Activated naive CD4-positive, alpha-beta T cell treated with anti-CD3 and anti-CD28 coated beads, Interleukin-2, amount 10 ng/mL, durations not matched to agents 7 days and 5 days (primary cell): ENCODE data around the gene BEST1.
"Not testable (repeated sequence)": the region's sequence is repeated elsewhere in the genome, so short reads cannot be mapped to it uniquely, and the experiment has no call there.

Source experiments
- CTCF ChIA-PET: fragments of 350-600 bp; sonication (Branson Sonifier 250); formaldehyde crosslinking; loops from one replicate; lab custom pipeline; 2021; ENCODE audit warnings: antibody characterized with exemption; lab: Charles Lee
- DNase-seq: peaks from one replicate; pipeline ENCODE4 v3.0.0-alpha.2; 2020
- H3K27ac Mint-ChIP-seq: one replicate; pipeline ENCODE4 v1.8.0; 2021; ENCODE audit warnings: mild to moderate bottlenecking, moderate library complexity, mixed read lengths
- H3K27me3 Mint-ChIP-seq: one replicate; pipeline ENCODE4 v1.8.0; 2021; ENCODE audit warnings: mild to moderate bottlenecking, mixed read lengths
- H3K36me3 Mint-ChIP-seq: one replicate; pipeline ENCODE4 v1.8.0; 2021; ENCODE audit warnings: mixed read lengths
- H3K4me1 Mint-ChIP-seq: one replicate; pipeline ENCODE4 v1.8.0; 2021; ENCODE audit warnings: mixed read lengths
- H3K4me3 Mint-ChIP-seq: one replicate; pipeline ENCODE4 v1.8.0; 2021; ENCODE audit warnings: mild to moderate bottlenecking, moderate library complexity, mixed read lengths
- H3K9me3 Mint-ChIP-seq: one replicate; pipeline ENCODE4 v1.8.0; 2021; ENCODE audit warnings: mixed read lengths

Gene BEST1

DNA sequence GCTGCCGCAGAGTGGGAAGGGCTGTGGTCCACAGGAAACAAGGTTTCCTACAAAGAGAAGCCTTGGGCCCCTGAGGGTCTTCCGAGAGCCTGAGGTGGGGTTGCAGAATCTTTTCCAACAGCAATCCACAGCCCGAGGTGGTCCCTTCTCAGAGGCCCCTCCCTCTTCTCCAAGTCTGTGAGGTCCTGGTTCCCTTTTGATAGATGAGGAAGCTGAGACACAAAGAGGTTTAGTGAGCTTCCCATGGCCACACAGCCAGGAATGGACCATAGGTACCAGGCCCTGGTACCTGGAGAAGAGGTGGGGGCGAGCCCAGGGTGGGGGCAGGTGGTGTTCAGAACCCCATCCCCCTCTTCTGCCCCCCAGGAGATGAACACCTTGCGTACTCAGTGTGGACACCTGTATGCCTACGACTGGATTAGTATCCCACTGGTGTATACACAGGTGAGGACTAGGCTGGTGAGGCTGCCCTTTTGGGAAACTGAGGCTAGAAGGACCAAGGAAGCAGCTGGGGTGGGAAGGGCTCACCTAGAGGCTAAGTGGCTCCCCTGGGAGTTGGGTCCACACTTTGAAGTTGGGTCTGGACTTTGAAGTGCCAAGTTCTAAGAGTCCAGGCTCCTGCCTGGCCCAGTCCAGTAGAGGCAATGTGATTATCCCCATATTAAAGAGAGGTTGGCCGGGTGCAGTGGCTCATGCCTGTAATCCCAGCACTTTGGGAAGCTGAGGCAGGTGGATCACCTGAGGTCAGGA, 7.0 kb downstream of the BEST1 start:
- CTCF ChIA-PET, result interaction anchor here (1.3 kb wide), 1 partner anchor 10 kb away, joined by 4 read pairs; no protein-coding TSS in a partner anchor
- Mint-ChIP-seq H3K4me1 (peaks cover 14% of the 10 kb centered on the region), H3K36me3 (no peaks in the 10 kb centered on the region), H3K4me3 (no peak overlapping the region), H3K27ac (no peak overlapping the region), H3K27me3 (peaks cover 45% of the 10 kb centered on the region), H3K9me3 (no peaks in the 10 kb centered on the region)
- DNase-seq, result no peak

DNA sequence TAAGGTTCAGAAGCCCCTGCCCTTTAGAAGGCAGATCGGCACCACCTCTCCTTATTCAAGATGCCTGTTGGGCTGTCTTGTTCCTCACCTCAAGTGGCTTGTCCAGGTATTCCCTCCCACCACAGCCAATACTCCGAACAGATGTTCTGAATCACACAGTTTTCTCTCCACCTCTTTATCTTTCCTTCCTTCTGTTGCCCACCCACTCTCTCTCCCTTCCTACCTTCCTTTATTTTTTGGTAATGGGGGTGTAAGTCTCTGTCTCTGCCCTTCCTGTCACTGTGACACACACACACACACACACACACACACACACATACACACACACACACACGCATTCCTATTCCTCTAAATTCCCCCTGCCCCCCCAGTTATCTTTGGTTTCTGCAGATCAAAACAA, 8.4 kb downstream of the BEST1 start:
- peaks cover 12% of the 10 kb centered on the region for H3K36me3 Mint-ChIP-seq
- CTCF ChIA-PET, result interaction anchor here (1.1 to 1.5 kb wide), 2 partner anchors 8 to 123 kb away, joined by 4 to 5 read pairs; no protein-coding TSS in a partner anchor
- no peak overlapping the region for H3K4me3 Mint-ChIP-seq

DNA sequence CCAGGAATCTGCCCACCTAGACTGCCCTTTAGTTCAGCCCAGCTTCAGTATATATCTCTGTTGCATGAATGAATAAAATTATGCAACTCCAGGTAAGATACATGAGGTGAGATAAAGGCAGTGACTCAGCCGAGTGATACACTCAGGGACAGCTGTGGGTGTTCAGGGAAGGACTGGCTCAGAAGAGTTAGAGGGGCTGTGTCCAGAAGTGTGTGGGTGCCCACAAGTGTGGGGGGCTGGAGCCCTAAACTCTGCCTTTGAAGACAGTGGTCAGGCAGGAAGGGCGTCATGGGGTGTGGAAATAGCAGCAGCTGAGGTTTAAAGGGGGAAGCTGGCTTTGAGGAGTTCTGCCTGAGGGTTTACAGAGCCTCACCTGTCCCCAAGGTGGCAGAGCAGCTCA, 9.0 kb downstream of the BEST1 start:
- H3K27me3 Mint-ChIP-seq, result peaks cover 36% of the 10 kb centered on the region
- peaks cover 31% of the 10 kb centered on the region for H3K4me1 Mint-ChIP-seq
- no peaks in the 10 kb centered on the region for H3K9me3 Mint-ChIP-seq
- H3K36me3 Mint-ChIP-seq, result peaks cover 17% of the 10 kb centered on the region
- no peak overlapping the region for H3K27ac Mint-ChIP-seq
- no peak for DNase-seq
- CTCF ChIA-PET, result interaction anchor here (1.1 to 1.5 kb wide), 2 partner anchors 8 to 122 kb away, joined by 4 to 5 read pairs; no protein-coding TSS in a partner anchor
- no peak overlapping the region for H3K4me3 Mint-ChIP-seq

More for the DNA sequence above, 8.4 kb downstream of the BEST1 start:
- no peaks in the 10 kb centered on the region for H3K9me3 Mint-ChIP-seq
- DNase-seq, result no peak
- H3K27ac Mint-ChIP-seq, result no peak overlapping the region
- peaks cover 25% of the 10 kb centered on the region for H3K4me1 Mint-ChIP-seq
- peaks cover 41% of the 10 kb centered on the region for H3K27me3 Mint-ChIP-seq

DNA sequence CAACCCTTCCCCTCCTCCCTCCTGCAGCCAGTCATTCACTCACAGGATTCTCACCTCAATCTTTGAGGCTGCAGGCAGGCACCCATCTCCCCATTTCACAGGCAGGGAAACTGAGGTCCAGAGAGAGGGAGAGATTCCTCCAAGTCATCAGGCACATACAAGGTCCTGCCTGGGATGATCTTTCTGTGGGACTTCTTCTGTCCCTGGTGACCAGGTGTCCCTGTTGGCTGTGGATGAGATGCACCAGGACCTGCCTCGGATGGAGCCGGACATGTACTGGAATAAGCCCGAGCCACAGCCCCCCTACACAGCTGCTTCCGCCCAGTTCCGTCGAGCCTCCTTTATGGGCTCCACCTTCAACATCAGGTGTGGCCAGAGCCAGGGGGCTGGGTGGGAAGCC, 9.5 kb downstream of the BEST1 start:
- Mint-ChIP-seq H3K27ac (no peak overlapping the region), H3K9me3 (no peaks in the 10 kb centered on the region), H3K4me1 (peaks cover 36% of the 10 kb centered on the region), H3K27me3 (peaks cover 30% of the 10 kb centered on the region), H3K4me3 (no peak overlapping the region), H3K36me3 (peaks cover 23% of the 10 kb centered on the region)
- no peak for DNase-seq
- CTCF ChIA-PET, result interaction anchor here (1.1 kb wide), 1 partner anchor 9 kb away, joined by 4 read pairs; no protein-coding TSS in a partner anchor

DNA sequence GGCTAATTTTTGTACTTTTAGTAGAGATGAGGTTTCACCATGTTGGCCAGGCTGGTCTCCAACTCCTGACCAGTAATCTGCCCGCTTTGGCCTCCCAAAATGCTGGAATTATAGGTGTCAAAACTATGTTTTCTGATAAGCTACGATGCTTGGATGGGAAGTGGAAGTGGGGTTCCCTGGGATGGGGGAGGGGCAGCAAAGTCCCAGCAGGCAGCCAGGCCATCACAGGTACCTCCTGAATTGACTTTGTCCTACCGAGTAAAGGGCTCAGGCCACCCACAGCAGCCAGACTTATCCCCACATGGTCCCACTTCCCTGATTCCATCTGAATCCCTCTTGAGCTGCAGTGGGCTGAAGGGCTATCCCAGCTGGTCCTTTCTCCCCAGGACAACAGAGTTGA, 10.4 kb downstream of the BEST1 start:
- Mint-ChIP-seq H3K4me1 (peaks cover 40% of the 10 kb centered on the region), H3K27ac (no peak overlapping the region), H3K36me3 (peaks cover 31% of the 10 kb centered on the region), H3K27me3 (peaks cover 22% of the 10 kb centered on the region), H3K9me3 (no peaks in the 10 kb centered on the region), H3K4me3 (no peak overlapping the region)
- no peak for DNase-seq
- CTCF ChIA-PET, result interaction anchor here (1.2 to 1.6 kb wide), 3 partner anchors 12 to 122 kb away, joined by 3 to 6 read pairs (median 4); no protein-coding TSS in a partner anchor

DNA sequence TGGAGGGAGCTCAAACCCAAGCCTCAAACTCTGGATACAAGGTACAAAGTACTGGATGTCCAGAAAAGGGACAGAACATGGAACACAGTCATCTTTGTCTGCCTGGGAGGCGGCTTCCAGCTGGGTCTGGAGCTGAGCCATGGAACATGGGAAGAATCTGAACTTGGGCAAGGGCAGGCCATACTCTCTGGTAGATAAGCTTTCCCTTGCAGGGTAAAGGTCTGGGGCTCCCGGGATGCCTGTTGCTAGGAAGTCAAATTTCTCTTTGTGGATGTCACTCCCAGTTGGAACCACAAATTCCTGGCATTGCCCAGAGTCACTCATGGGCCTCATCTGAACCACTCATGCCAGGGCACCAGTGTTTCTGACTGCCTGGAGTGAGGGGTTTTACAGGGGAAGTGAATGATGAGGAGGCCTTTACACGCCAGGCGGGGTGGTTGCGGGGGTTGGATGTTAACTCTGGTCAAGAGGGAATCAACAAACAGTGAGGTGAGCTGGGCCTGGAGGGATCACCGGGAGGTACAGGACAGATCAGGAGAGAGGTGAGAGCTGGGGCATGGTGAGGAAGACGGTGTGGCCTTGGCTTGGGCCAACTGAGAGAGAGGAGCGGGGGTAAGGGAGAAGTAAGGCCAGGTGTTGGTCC, 11.5 kb downstream of the BEST1 start:
- peaks cover 35% of the 10 kb centered on the region for H3K4me1 Mint-ChIP-seq
- no peak overlapping the region for H3K27ac Mint-ChIP-seq
- H3K36me3 Mint-ChIP-seq, result peaks cover 40% of the 10 kb centered on the region
- CTCF ChIA-PET, result interaction anchor here (1.1 to 1.7 kb wide), 5 partner anchors 14 to 147 kb away, joined by 3 to 9 read pairs (median 4); no protein-coding TSS in a partner anchor
- no peak for DNase-seq
- peaks cover 10% of the 10 kb centered on the region for H3K27me3 Mint-ChIP-seq
- no peak overlapping the region for H3K4me3 Mint-ChIP-seq
- H3K9me3 Mint-ChIP-seq, result no peaks in the 10 kb centered on the region

DNA sequence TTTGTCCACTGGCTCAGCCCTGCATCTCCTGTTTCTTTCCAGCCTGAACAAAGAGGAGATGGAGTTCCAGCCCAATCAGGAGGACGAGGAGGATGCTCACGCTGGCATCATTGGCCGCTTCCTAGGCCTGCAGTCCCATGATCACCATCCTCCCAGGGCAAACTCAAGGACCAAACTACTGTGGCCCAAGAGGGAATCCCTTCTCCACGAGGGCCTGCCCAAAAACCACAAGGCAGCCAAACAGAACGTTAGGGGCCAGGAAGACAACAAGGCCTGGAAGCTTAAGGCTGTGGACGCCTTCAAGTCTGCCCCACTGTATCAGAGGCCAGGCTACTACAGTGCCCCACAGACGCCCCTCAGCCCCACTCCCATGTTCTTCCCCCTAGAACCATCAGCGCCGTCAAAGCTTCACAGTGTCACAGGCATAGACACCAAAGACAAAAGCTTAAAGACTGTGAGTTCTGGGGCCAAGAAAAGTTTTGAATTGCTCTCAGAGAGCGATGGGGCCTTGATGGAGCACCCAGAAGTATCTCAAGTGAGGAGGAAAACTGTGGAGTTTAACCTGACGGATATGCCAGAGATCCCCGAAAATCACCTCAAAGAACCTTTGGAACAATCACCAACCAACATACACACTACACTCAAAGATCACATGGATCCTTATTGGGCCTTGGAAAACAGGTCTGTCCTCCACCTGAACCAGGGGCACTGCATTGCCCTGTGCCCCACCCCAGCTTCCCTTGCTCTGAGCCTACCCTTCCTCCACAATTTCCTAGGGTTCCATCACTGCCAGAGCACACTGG, 12.3 kb downstream of the BEST1 start:
- Mint-ChIP-seq H3K27me3 (peaks cover 6% of the 10 kb centered on the region), H3K27ac (peak overlapping the region; percentile 38), H3K9me3 (no peaks in the 10 kb centered on the region), H3K4me3 (no peak overlapping the region), H3K4me1 (peaks cover 35% of the 10 kb centered on the region), H3K36me3 (peaks cover 41% of the 10 kb centered on the region)
- DNase-seq, result no peak
- CTCF ChIA-PET, result interaction anchor here (0.7 to 1.7 kb wide), 5 partner anchors 10 to 146 kb away, joined by 3 to 9 read pairs (median 4); no protein-coding TSS in a partner anchor

DNA sequence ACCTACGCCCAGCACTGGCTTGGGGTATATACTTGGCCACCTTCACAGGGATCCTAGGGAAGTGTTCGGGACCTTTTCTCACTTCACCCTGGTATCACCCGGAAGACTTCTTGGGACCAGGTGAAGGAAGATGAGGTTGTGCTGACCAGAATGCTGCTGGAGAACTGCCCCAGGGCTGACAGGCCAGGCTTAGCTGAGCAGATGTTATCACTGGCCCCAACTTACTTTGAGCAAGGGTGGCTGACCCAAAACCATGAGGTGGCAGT, 12.8 kb downstream of the BEST1 start:
- H3K9me3 Mint-ChIP-seq, result no peaks in the 10 kb centered on the region
- no peak overlapping the region for H3K4me3 Mint-ChIP-seq
- peaks cover 41% of the 10 kb centered on the region for H3K36me3 Mint-ChIP-seq
- peaks cover 6% of the 10 kb centered on the region for H3K27me3 Mint-ChIP-seq
- CTCF ChIA-PET, result interaction anchor here (0.7 to 1.7 kb wide), 4 partner anchors 10 to 119 kb away, joined by 3 to 9 read pairs (median 4); no protein-coding TSS in a partner anchor
- no peak for DNase-seq
- H3K4me1 Mint-ChIP-seq, result peaks cover 35% of the 10 kb centered on the region
- H3K27ac Mint-ChIP-seq, result peak overlapping the region; percentile 63

DNA sequence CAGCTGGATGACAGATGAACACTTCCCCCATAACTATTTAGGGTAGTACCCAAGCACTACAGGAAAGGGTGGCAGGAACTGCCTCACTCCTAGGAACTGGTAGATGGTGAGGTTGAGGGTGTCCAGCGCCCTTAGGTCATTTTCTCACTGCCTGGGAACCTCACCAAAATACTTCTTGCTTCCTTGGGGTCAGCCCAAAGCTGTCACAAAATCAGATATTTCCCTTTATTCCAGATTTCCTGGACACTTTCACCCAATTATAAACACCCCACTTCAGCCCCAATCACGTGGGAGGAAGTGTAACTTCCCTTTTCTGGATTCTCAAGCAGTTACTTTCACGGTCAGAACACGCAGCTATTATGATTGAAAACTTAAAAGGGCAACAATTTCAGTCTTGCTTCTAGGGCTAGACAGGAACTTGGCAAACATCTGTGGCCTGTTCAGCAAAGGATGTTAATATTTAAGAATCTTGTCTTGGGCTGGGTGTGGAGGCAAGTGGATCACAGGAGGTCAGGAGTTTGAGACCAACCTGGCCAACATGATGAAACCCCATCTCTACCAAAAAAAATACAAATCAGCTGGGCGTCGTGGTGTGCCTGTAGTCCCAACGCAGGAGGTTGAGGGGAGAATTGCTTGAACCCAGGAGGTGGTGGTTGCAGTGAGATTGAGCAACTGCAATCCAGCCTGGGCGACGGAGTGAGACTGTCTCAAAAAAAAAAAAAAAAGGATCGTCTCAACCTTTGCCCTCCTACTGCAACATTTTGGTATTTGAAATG, 13.3 kb downstream of the BEST1 start:
- H3K4me3 Mint-ChIP-seq, result peak overlapping the region; percentile 24
- H3K27me3 Mint-ChIP-seq, result peaks cover 6% of the 10 kb centered on the region
- H3K9me3 Mint-ChIP-seq, result no peaks in the 10 kb centered on the region
- peak overlapping the region; percentile 76 for H3K27ac Mint-ChIP-seq
- H3K36me3 Mint-ChIP-seq, result peaks cover 46% of the 10 kb centered on the region
- CTCF ChIA-PET, result interaction anchor here (0.7 to 1.7 kb wide), 6 partner anchors 9 to 118 kb away, joined by 3 to 9 read pairs (median 4); no protein-coding TSS in a partner anchor
- H3K4me1 Mint-ChIP-seq, result peaks cover 39% of the 10 kb centered on the region
- DNase-seq, result no peak

DNA sequence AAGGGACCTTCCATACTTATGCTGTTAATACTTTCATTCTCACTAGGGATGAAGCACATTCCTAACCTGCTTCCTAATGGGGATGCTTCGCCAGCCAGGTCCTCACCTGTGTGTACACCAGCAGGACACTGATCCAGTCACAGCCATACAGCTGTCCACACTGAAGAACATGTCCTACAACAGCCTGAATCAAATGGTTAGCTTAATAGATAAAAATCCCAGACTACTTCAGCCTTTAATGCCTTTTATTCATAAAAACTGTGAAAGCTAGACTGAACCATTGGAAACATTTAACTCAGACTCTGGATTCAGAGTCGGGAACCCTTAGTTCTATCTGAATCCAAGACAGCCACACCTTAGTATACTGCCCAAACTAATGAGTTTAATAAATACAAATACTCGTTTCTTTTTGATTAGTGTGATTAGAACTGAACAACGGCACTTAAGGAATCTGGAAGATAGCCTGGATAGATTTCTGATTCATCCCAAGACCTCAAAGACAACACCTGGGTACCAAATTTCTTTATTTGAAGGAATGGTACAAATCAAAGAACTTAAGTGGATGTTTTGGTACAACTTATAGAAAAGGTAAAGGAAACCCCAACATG, 14.0 kb downstream of the BEST1 start:
- DNase-seq, result no peak
- H3K4me3 Mint-ChIP-seq, result peak overlapping the region; percentile 24
- no peaks in the 10 kb centered on the region for H3K9me3 Mint-ChIP-seq
- peaks cover 49% of the 10 kb centered on the region for H3K36me3 Mint-ChIP-seq
- H3K4me1 Mint-ChIP-seq, result peaks cover 45% of the 10 kb centered on the region
- peaks cover 4% of the 10 kb centered on the region for H3K27me3 Mint-ChIP-seq
- CTCF ChIA-PET, result interaction anchor here (0.7 to 1.2 kb wide), 3 partner anchors 16 to 93 kb away, joined by 3 to 4 read pairs (median 4); no protein-coding TSS in a partner anchor
- H3K27ac Mint-ChIP-seq, result peak overlapping the region; percentile 76

DNA sequence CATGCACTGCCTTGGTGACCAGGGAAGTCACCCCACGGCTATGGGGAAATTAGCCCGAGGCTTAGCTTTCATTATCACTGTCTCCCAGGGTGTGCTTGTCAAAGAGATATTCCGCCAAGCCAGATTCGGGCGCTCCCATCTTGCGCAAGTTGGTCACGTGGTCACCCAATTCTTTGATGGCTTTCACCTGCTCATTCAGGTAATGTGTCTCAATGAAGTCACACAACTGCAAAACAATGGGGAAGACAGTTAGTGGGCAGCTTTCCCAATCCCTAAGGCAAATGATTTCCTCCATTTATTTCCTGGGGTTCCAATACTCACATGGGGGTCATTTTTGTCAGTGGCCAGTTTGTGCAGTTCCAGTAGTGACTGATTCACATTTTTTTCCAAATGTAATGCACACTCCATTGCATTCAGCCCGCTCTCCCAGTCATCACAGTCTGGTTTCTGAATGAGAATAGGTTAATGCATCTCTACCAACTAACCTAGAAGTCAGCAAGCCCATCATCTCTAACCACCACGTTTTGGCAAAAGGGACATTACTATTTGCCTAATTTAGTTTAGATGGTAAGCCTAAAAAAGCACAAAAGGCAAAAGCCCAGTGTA, 14.6 kb downstream of the BEST1 start:
- not testable (repeated sequence) for DNase-seq, H3K27me3 Mint-ChIP-seq, H3K27ac Mint-ChIP-seq, H3K9me3 Mint-ChIP-seq
- Mint-ChIP-seq H3K36me3 (peaks cover 51% of the 10 kb centered on the region), H3K4me3 (peak overlapping the region; percentile 92), H3K4me1 (peaks cover 49% of the 10 kb centered on the region)
- CTCF ChIA-PET, result interaction anchor here (1.0 to 1.5 kb wide), 4 partner anchors 17 to 117 kb away, joined by 3 to 5 read pairs (median 4); no protein-coding TSS in a partner anchor

DNA sequence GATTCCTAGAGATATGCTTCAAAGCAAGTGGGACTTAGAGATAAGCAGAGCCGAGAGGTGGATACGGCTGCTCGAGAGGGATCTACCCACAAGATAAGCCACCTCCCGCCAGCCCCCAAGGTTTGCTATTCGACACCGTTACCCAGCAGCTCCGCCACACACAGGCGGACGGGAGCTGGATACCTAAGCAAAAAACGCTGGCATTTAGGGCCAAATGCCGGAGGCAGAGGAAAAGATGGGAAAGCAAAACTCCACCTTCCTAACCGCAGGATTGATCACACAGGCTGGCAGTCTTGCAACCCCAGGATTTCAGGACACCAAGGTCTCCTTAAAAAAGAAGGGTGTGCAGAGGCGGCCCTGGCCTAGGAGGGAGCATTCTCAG, 16.6 kb downstream of the BEST1 start:
- CTCF ChIA-PET, result interaction anchor here (1.1 to 3.4 kb wide), 3 partner anchors 17 to 115 kb away, joined by 3 to 16 read pairs (median 3); no protein-coding TSS in a partner anchor
- Mint-ChIP-seq H3K36me3 (peaks cover 51% of the 10 kb centered on the region), H3K4me1 (peaks cover 62% of the 10 kb centered on the region)

More for the DNA sequence above, 16.6 kb downstream of the BEST1 start:
- H3K27me3 Mint-ChIP-seq, result no peaks in the 10 kb centered on the region
- no peaks in the 10 kb centered on the region for H3K9me3 Mint-ChIP-seq
- peak overlapping the region; percentile 92 for H3K4me3 Mint-ChIP-seq
- DNase-seq, result peak; percentile 55
- peak overlapping the region; percentile 92 for H3K27ac Mint-ChIP-seq
